NCI-H510A (cell line): ENCODE measurements around the gene NR2E3.

Source experiments
- DNase-seq: peaks from one replicate; lab custom pipeline; 2025; lab: John Stamatoyannopoulos, UW

The NR2E3 gene

GRCh38 chr15:71810256-71811035 is at the start of gene NR2E3:
TSS of gene NR2E3 (plus strand) at chr15:71810554. CDS start at chr15:71810744, 190 bp downstream.
- DNase-seq, result no peak

DNA sequence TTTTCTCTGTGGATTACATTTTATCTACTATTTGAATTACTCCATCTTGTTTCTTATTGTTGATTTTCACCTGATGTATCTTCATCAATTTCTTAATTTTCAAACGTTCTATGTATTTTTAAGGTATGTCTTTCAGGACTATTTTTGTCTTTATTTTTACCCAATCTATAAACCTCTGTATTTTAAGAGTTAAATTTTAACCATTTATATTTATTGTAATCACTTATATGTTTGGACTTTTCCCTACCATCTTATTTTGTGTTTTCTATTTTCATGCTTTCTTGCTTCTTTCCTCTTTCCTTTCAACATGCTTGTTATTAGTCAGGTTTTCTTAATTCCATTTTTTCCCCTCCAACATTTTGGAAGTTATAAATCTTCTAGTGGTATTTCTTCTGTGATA is 49.5 kb upstream of the NR2E3 start:
- DNase-seq, result no peak

DNA sequence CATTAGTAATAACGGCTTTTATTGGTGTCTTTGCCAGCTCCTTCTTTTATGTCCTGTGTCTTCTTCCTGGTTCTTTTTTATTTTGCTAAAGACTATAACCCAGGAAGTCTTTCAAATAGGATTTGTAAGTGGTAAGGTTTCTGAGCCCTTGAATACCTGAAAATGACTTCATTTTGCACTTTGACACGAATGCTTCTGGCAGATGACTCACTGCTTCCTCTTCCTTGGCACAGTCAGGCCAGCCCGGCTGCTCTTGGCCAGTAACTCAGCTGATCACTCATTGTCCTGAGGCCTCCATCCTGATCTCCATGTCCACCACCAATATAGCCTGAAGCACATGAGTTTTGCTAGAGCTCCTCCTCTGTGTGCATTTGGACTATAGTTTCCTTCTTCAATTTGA is 48.7 kb upstream of the NR2E3 start:
- no peak for DNase-seq

- DNase-seq, result no peak
Observed at GRCh38 chr15:71768184-71768583, 42.2 kb upstream of the NR2E3 start.

DNA sequence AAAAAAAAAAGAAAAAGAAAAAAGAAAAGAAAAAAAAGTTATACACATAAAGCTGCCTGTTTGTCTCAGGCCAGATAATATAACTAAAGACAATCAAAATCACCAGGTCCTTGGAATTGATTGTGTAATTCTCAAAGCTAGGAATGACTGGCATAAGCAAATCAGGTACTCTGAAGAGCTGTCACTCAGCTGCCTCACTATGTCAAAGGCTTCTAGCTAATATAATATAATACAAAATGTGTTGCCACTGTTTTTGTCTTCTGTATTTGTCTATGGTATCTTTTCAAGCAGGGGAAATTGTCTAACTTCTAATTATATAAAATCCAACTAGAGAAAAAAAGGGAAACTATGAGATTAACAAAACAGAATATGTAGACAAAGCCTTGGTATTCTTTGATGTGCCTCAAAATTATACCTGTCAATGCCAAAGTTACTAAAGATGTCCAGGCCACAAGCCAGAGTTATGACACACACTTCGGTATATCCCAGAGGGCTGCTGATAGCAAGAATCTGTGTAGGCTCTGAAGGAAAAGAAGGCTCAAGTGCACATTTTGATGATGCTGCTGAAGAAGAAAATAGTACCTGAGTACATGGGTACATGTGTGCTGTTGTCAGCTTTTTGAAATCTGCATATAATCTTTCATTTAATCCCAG is 37.0 kb upstream of the NR2E3 start:
- no peak for DNase-seq

GRCh38 chr15:71775856-71776255 is 34.5 kb upstream of the NR2E3 start:
- no peak for DNase-seq

- DNase-seq, result no peak
Observed at GRCh38 chr15:71776304-71776703, 34.0 kb upstream of the NR2E3 start.

DNA sequence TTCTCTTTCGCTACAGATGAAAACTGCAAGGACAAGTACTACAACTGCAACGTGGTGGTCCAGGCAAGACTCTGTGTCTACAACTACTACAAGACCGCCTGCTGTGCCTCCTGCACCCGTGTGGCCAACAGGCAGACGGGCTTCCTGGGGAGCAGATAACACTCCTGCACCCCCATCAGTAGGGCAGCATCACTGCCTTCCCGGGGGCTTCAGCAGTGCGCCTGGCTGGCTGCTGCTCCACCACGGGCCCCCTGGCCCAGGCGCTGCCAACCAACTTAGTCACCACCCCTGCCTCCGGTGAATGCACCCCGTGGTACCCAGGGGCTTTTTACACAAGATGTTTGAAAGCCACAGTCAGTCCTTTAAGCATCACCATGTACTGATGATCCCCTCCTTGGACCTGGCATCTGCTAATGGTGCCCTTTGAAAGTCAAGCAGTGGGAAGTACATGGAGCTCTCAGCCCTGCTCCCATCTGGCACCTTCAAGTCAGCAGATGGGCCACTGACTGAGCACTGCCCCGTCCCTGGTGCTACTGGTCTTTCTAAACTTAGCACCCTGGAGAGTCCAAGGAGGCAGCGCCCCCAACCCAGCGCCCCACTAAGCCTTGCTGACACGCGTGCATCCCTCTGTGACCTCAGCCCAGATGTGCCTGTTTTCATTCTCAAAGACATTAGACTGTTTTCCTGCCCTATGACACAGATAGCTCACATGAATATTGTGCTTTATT is 33.0 kb upstream of the NR2E3 start:
- DNase-seq, result no peak

GRCh38 chr15:71779073-71779797 is 31.1 kb upstream of the NR2E3 start:
- DNase-seq, result no peak

DNA sequence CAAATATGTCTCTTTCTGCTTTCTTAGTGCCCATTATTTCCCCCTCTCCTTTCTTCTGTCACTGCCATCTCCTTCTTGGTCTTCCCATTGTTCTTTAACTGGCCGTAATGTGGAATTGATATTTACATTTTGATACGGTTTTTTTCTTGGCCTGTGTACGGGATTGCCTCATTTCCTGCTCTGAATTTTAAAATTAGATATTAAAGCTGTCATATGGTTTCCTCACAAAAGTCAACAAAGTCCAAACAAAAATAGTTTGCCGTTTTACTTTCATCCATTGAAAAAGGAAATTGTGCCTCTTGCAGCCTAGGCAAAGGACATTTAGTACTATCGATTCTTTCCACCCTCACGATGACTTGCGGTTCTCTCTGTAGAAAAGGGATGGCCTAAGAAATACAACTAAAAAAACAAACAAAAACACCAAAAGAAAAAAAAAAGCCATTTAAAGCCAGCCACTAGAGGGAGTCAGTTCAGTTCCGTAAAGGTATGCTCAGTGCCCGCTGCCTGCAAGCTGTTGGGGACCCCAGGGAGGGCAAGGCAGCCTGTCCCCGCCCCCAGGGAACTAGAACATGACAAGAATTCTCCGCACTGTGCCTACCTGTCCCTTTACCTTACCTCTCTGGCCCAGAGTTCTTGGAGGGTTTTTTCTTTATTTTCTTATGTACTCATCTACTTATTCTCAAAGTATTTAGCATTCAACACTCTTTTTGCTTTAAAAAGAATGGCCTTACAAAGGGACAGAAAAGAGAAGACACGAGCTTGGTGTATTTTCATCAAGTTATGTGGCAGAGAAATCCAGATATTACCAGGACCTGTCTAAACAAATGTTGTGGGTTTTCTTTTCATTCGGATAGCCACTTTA is 30.0 kb upstream of the NR2E3 start:
- DNase-seq, result no peak

DNA sequence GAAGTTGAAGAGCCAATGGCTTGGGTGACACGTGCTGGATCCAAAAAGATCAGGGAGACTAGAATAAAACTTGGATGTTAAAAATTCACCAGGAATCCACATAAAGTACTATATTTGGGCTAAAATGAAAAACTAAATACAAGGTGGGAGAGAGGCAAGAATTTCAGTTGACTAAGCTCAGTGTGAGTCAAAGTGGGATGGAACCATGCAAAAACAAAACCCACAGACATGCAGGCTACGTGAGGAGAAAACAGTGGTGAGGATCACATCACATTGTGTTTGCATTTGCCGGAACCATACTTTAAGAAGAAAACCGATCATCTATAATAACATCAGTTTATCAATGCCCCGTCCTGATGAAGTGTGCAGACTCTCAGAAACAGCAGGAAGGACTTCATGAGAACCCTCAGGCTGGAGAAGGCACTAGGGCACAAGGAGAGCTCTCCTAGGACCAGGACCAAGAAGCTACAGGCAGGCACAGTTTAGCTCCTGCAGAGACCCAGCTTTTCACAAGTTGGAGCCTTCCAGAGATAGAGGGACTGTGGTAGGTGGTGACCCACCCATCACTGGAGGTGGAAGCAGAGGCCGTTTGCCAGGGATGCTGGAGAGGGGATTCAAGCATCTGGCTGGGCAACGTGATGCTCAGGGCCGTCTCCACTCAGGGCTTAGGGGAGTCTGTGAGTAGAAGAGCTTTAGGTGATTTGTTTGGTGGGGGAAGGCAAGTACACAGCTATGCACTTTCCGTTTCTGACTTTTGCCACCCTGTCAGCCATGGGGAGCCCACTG is 29.0 kb upstream of the NR2E3 start:
- DNase-seq, result no peak

DNA sequence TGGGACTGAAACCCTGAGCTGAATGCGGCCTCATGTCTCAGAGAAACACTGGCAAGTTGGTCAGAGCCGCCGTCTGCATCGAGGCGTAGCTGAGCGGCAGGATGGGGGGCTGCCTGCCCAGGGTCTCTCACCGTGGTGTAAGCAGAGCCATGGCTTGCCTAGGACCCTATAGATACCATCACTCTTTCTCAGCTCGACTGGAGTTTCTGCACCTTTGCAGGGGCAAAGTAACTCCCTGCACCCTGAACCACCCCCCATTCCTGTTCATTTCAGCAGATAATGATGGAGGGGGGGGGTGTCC is 28.4 kb upstream of the NR2E3 start:
- no peak for DNase-seq

DNA sequence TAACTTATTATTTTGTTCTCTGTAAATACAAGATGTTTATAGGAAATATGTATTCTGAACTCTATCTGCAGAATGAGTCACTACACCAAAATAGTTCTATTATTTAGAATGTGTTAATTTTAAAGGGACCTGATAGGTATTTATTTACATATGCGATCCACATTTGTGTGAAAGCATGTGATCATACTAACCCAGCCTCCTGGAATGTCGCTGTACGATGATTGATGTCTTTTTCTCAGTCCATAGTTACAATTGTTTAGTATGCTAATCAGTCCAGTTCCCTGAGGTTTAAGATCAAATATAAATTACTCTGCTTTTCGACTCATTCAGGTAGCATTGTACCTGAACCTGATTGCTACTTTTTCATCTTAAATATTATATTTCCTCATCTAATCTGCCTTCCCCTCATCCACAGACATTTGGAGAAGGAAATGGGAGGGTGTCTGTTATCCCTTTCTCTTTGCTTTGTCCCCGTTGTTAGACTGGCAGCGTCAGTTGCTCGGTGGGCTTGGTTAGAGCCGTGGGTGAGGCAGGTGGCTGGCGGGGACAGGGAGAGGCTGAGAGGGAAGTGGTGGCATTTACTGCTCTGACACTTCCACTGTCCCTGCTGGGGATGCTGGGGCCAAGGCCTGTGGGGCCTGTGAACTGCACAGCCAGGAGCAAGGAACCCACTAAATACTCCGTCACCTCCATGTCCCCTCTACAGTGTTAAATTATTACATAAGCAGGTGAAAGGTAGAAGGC is 27.8 kb upstream of the NR2E3 start:
- DNase-seq, result no peak

DNA sequence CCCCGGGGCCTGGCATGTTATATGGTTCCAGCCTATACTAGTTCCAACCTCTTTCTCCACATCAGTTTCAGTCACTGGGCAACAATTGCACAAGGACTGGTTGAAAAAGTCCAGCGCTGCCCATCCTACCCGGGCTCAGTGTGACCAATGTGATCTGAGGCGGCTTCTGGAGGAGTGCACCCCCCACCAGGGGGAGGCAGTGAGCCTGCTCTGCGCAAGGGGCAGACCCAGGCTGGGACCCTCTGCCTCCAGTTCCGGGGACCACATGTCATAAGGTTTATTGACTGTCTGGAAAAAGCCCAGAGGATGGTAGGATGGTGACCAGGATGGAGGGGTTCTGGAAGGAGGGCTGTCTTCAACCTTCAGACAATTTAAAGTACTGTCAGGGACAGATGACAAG is 25.6 kb upstream of the NR2E3 start:
- DNase-seq, result no peak

GRCh38 chr15:71785996-71786395 is 24.4 kb upstream of the NR2E3 start:
- no peak for DNase-seq

- DNase-seq, result no peak
Observed at GRCh38 chr15:71786673-71787072, 23.7 kb upstream of the NR2E3 start.

DNA sequence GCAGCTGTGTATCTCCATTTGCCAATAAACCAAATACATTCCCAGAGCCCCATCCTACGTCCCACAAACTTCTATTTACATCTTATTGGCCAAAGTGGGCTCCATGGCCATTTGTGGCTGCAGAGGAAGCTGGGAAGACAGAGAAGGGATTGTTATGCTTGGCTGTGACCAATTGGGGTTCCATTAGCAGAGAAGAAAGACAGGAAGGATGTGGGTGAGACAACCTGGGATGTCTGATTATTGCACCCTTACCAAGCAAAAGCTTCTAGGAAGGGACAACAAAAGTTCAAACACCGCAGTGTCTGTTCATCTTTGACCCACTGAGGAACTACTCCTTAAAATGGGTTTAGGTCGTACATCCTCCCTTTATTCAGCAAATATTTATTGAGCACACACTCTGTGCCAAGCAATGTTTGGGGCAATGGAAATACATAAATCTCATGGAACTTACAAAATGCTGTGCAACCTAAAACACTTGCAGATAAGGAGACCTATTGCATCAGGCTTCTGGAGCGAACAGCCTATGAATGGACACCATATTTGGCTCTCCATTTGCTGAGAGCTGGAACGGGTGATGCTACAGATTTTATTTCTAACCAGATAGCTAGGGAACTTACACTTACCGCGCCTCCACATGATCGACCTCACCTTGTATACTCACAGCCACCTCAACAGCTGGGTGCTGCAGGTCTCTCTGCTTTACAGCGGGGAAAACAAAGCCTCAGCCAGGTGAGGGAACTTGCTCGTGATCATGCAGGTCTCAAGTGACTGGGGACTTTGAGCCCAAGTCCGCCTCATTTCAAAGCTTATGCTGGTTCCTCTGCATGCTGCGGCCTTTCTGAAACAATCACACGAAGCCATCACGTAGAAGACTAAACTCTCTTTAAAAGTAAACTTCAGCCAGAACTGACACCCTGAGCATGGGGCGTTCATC is 21.4 kb upstream of the NR2E3 start:
- DNase-seq, result no peak

GRCh38 chr15:71789616-71790015 is 20.7 kb upstream of the NR2E3 start:
- DNase-seq, result no peak

GRCh38 chr15:71790081-71790480 is 20.3 kb upstream of the NR2E3 start:
- no peak for DNase-seq
